HCT116 (cell line): Measurements from ENCODE around the gene ABHD16A. TPM values are rescaled to one million over a fixed set of nuclear protein-coding genes. Genes with fewer than 3 reads are reported as not detected.

Experiments
- ATAC-seq: fragments of 200-7000 bp; cut with Tn5 transposase; 2 replicates; pipeline ENCODE4 v1.9.1; 2020; ENCODE audit warnings: mild to moderate bottlenecking, moderate library complexity
- BruUV-seq: library from RNA; stranded (reverse); fragments of 400-500 nt; replicated peaks from 2 replicates; lab custom pipeline; 2021; lab: Mats Ljungman, UMichigan
- CTCF ChIA-PET: fragments of 300-600 bp; sonication (Branson Sonifier 250); formaldehyde crosslinking; loops from one replicate; lab custom pipeline; 2021; ENCODE audit warnings: antibody characterized with exemption; lab: Charles Lee
- POLR2A ChIA-PET: fragments of 300-600, 350-600 bp; sonication (Branson Sonifier 250); formaldehyde crosslinking; loops from one replicate; lab custom pipeline; 2021; ENCODE audit warnings: antibody characterized with exemption; lab: Charles Lee
- RAD21 ChIA-PET, 2 experiments: fragments of 300-600 bp; sonication (Branson Sonifier 250); formaldehyde crosslinking; loops; one replicate each; lab custom pipeline; 2023; ENCODE audit warnings: low total read pairs in 2 of 2; ENCODE audit not compliant: uncharacterized antibody in 2 of 2, unreplicated experiment in 2 of 2, low non-redundant PET in 1 of 2; lab: Charles Lee
- DNase-seq: peaks from one replicate; pipeline ENCODE4 v3.0.0-alpha.2; 2010; ENCODE audit warnings: low read depth, low spot score
- H2AFZ ChIP-seq: fragments of 200-600 bp; shearing (Covaris generic), sonication (generic); 2 replicates; pipeline ENCODE4 v1.6.1; 2017; ENCODE audit warnings: low read depth, mixed run types, mixed read lengths, antibody characterized with exemption, low read length; ENCODE audit not compliant: poor library complexity, severe bottlenecking
- H3K27ac ChIP-seq: 2 replicates; pipeline ENCODE4 v1.5.1; 2012; ENCODE audit warnings: low read depth, low read length
- H3K27me3 ChIP-seq: fragments of 200-600 bp; sonication (generic); 2 replicates; pipeline ENCODE4 v1.6.1; 2016; ENCODE audit warnings: mixed run types, low read length, mixed read lengths; ENCODE audit not compliant: insufficient read depth
- H3K36me3 ChIP-seq, 2 experiments: fragments of 200-500 bp in 1 of 2; fragments of 200-600 bp in 1 of 2; sonication (Bioruptor generic) in 1 of 2; sonication (generic) in 1 of 2; 2 replicates each; pipeline versions ENCODE4 v1.5.1 to v1.6.1; 2014 to 2016; ENCODE audit warnings: low read length in 2 of 2, inconsistent platforms in 1 of 2, mixed read lengths in 1 of 2, mixed run types in 1 of 2; ENCODE audit not compliant: insufficient read depth in 2 of 2, control insufficient read depth in 1 of 2
- H3K4me1 ChIP-seq, 2 experiments: fragments of 200-600 bp in 1 of 2; sonication (generic) in 1 of 2; 2 replicates each; pipeline versions ENCODE4 v1.5.1 to v1.6.1; 2012 to 2017; ENCODE audit warnings: low read length in 2 of 2, inconsistent platforms in 1 of 2, mild to moderate bottlenecking in 1 of 2, mixed read lengths in 1 of 2, mixed run types in 1 of 2, moderate library complexity in 1 of 2; ENCODE audit not compliant: insufficient read depth in 2 of 2, control insufficient read depth in 1 of 2
- H3K4me2 ChIP-seq: fragments of 200-600 bp; sonication (generic); 2 replicates; pipeline ENCODE4 v1.6.1; 2017; ENCODE audit warnings: mixed run types, low read length, mixed read lengths
- H3K4me3 ChIP-seq, 2 experiments: fragments of 200-600 bp in 1 of 2; sonication (generic) in 1 of 2; replicated peaks in 1 of 2; 2 replicates each; pipeline ENCODE4 v1.5.1; 2011 to 2016; ENCODE audit warnings: low read length in 2 of 2, control low read depth in 1 of 2, low read depth in 1 of 2, mild to moderate bottlenecking in 1 of 2, mixed read lengths in 1 of 2, mixed run types in 1 of 2
- H3K79me2 ChIP-seq: fragments of 200-600 bp; sonication (generic); 2 replicates; pipeline ENCODE4 v1.6.1; 2017; ENCODE audit warnings: mild to moderate bottlenecking, mixed run types, low read length, moderate library complexity, mixed read lengths; ENCODE audit not compliant: insufficient read depth
- H3K9ac ChIP-seq: fragments of 200-600 bp; sonication (generic); 2 replicates; pipeline ENCODE4 v1.6.1; 2016; ENCODE audit warnings: low read length, mixed read lengths
- H3K9me2 ChIP-seq: fragments of 200-600 bp; sonication (generic), shearing (Covaris generic); 2 replicates; pipeline ENCODE4 v1.6.1; 2017; ENCODE audit warnings: mixed run types, mild to moderate bottlenecking, moderate library complexity; ENCODE audit not compliant: insufficient read depth
- H3K9me3 ChIP-seq, 2 experiments: fragments of 200-500 bp in 1 of 2; fragments of 200-600 bp in 1 of 2; sonication (Bioruptor generic) in 1 of 2; sonication (generic) in 1 of 2; 2 replicates each; pipeline ENCODE4 v1.6.1; 2014 to 2017; ENCODE audit warnings: low read length in 2 of 2, mixed read lengths in 2 of 2, inconsistent platforms in 1 of 2, low read depth in 1 of 2, mild to moderate bottlenecking in 1 of 2, mixed run types in 1 of 2, moderate library complexity in 1 of 2; ENCODE audit not compliant: control insufficient read depth in 1 of 2, insufficient read depth in 1 of 2
- H4K20me1 ChIP-seq: fragments of 200-600 bp; sonication (generic), shearing (Covaris generic); 2 replicates; pipeline ENCODE4 v1.6.1; 2017; ENCODE audit warnings: mixed run types, mild to moderate bottlenecking, moderate library complexity; ENCODE audit not compliant: insufficient read depth
- EZH2 ChIP-seq: fragments of 200-600 bp; sonication (generic); IDR thresholded peaks from 2 replicates; pipeline ENCODE4 v1.6.1; 2017; ENCODE audit warnings: antibody characterized with exemption, mixed run types
- POLR2A ChIP-seq: IDR thresholded peaks from 2 replicates; pipeline ENCODE4 v1.7.0; 2011; ENCODE audit warnings: borderline replicate concordance; ENCODE audit not compliant: insufficient read depth, insufficient read length; ENCODE audit errors: extremely low read depth
- POLR2AphosphoS5 ChIP-seq: IDR thresholded peaks from 2 replicates; pipeline ENCODE4 v1.6.1; 2011; ENCODE audit warnings: mild to moderate bottlenecking, low read depth, low read length, moderate library complexity
- TCF7L2 ChIP-seq: IDR thresholded peaks from 2 replicates; pipeline ENCODE4 v1.7.0; 2011; ENCODE audit warnings: borderline replicate concordance, inconsistent platforms; ENCODE audit not compliant: insufficient read depth, insufficient read length; ENCODE audit errors: extremely low read depth
- ZFX ChIP-seq: fragments of 450-650 bp; IDR thresholded peaks from 2 replicates; pipeline ENCODE4 v1.6.1; 2017
- intact Hi-C: fragments of 100-400 bp; cut with micrococcal nuclease; formaldehyde crosslinking; loops from 2 replicates; pipeline ENCODE4 v1.10.0; 2022
- total RNA-seq: library from RNA; stranded (reverse); gene quantifications from one replicate; pipeline ENCODE4 v1.2.1, GENCODE V29; 2021; ENCODE audit not compliant: unreplicated experiment
- TF ChIP-seq, protein P1 (sequence below): IDR thresholded peaks from 2 replicates; pipeline ENCODE4 v1.6.1; 2011; ENCODE audit warnings: mild to moderate bottlenecking, low read length, moderate library complexity; ENCODE audit not compliant: insufficient replicate concordance; ENCODE audit errors: extremely low read depth

The ABHD16A gene
- total RNA-seq, 1 experiment from 2014 or later: 32.4 TPM

GRCh38 chr6:31660381-31661261 lies 42.5 kb downstream of the ABHD16A start, which contains the start of gene C6orf47:
C6orf47 (minus strand) TSS chr6:31660778; CDS start chr6:31659947, 831 bp downstream.
- peaks cover 18 to 45% of the 10 kb centered on the region in 2 experiments; a peak in 3 of 4 replicates for H3K4me1 ChIP-seq
- peak within 1 kb of the TSS; percentile 88 for H3K9ac ChIP-seq
- peaks cover 5 to 17% of the 10 kb centered on the region in 2 experiments; a peak in 3 of 4 replicates for H3K36me3 ChIP-seq
- no peaks in the 10 kb centered on the region for H3K9me3 ChIP-seq
- H4K20me1 ChIP-seq: no peaks in the 10 kb centered on the region
- no peak within 1 kb of the TSS for H2AFZ ChIP-seq
- CTCF ChIA-PET: interaction anchor here (1.2 kb wide), 1 partner anchor 114 kb away, joined by 5 read pairs; no protein-coding TSS in a partner anchor
- POLR2A ChIA-PET: interaction anchor here (0.6 to 2.0 kb wide), 8 partner anchors 8 to 167 kb away, joined by 3 to 15 read pairs (median 4); partner anchors contain the start of genes BAG6, HSPA1B, LY6G5B and MSH5
- peak within 1 kb of the TSS; percentile 94 for H3K4me2 ChIP-seq
- H3K4me3 ChIP-seq: peak within 1 kb of the TSS; percentile 79 to 87
- ATAC-seq (peak; percentile 80), DNase-seq (peak; percentile 51)
- RAD21 ChIA-PET: no interaction called here
- H3K27me3 ChIP-seq: no peaks in the 10 kb centered on the region
- TSS peak; percentile 7 for BruUV-seq
- peaks cover 39% of the 10 kb centered on the region for H3K79me2 ChIP-seq
- H3K27ac ChIP-seq: peak within 1 kb of the TSS; percentile 69
- H3K9me2 ChIP-seq: no peaks in the 10 kb centered on the region
- intact Hi-C loops: loop anchor here (5.0 kb wide), 1 partner anchor 258 kb away; the partner anchor contains the start of gene MICA
- TF ChIP-seq TCF7L2: no peak
- peak; percentile 94 for TF ChIP-seq POLR2A
- TF ChIP-seq, protein P1, sequence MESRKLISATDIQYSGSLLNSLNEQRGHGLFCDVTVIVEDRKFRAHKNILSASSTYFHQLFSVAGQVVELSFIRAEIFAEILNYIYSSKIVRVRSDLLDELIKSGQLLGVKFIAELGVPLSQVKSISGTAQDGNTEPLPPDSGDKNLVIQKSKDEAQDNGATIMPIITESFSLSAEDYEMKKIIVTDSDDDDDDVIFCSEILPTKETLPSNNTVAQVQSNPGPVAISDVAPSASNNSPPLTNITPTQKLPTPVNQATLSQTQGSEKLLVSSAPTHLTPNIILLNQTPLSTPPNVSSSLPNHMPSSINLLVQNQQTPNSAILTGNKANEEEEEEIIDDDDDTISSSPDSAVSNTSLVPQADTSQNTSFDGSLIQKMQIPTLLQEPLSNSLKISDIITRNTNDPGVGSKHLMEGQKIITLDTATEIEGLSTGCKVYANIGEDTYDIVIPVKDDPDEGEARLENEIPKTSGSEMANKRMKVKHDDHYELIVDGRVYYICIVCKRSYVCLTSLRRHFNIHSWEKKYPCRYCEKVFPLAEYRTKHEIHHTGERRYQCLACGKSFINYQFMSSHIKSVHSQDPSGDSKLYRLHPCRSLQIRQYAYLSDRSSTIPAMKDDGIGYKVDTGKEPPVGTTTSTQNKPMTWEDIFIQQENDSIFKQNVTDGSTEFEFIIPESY: peak; percentile 63
- TF ChIP-seq EZH2: no peak
- TF ChIP-seq POLR2AphosphoS5: peak; percentile 96
- peak; percentile 90 for TF ChIP-seq ZFX
- TF ChIP-seq, all 23 proteins: peak for 4
